HG03442 (cell line): ENCODE measurements around the gene PRKG1.
A peak's percentile ranks its signal among the peaks of the same experiment; 100 is the strongest.

Experiments used
- ATAC-seq: cut with Tn5 transposase; IDR thresholded peaks from one replicate; pipeline ENCODE4 v1.9.1; 2021; ENCODE audit warnings: mild to moderate bottlenecking, moderate library complexity; ENCODE audit not compliant: unreplicated experiment

Gene PRKG1

DNA sequence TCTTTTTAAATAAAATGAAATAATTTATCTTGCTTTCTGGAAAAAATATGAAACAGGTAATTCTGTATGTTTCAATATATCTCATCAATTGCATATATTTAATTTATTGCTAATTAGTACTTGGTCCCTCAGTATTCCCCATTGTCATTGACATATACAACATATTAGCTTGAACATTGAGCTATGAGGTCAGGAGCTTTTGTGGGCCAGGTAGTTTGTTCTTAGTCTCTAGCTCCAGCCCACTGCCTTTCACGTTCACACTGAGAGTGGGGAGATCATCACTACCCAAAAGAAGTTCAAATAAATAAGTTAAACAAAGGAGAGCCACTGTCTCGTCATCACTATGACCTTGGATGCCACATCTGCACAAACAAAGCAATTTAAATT, 1185.1 kb downstream of the PRKG1 start:
- ATAC-seq = no peak

DNA sequence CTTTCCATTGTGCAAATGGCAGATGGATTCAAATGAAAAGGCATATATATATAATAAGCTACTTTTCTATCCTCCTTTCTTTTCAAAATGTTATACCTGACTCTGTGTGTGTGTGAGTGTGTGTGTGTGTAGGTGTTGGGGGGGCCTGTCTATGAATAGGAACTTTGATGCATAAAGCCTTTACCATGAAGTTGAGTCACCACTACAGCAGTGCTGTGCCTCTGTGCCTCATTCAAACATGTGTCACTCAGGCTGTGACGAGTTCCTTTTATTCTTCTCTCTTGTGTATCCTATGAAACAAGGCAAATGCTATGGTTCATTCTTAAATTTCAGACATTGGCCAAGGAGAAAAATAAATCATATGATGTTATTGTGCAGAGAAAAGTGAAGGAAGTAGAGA, 1187.1 kb downstream of the PRKG1 start:
- ATAC-seq = no peak

DNA sequence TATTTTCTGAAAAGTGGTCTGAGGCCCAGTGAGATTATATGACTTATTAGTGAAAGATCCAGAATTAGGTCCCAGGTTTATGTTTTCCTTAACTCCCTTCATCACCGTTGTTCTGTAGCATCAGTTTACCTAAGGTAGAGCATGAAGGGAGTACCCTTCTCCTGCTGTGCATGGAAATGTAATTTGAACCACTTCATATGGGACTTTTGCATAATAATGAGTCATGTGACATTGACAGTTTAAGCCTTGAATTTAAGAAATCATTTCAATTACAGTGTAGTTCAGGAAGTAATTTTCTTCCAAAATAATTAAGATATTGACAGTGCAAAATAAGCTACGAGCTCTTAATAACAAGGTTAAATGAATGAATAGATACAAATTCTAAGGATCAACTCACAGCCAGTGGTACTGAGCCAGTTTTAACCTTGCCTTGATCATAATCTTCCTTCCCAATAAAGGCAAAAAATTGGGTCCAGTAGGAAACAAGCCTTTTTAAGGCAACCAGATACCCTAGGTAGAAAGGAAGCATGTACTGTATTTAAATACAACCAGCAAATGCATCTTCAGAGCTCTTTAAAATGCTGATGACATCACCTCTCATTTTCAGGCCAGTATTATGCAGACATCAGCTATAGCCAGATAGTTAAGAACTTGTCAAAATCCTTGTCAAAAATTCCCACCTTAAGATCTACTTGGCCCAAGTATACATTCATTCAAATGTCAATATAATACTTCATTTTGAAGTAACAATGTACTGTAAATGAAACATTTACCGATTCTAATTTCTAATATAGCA, 1191.0 kb downstream of the PRKG1 start:
- no peak for ATAC-seq

DNA sequence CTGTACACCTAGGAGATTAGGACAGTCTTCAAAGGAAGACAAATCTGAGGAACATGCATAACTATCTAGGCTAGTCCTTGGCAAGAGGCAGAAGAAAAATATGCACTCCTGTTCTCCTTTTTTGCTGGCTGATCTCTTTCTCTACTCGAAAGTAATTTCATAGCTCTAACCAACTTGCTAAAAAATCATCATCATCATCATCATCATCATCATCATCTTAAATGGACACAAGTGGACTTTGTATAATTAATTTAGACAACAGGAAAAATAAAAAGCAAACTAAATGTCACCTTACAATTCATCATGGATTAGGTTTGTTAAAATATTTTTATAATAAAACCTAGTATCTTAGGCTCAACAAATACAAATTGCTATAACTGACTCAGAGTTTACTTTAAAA, 1192.6 kb downstream of the PRKG1 start:
- ATAC-seq = no peak

DNA sequence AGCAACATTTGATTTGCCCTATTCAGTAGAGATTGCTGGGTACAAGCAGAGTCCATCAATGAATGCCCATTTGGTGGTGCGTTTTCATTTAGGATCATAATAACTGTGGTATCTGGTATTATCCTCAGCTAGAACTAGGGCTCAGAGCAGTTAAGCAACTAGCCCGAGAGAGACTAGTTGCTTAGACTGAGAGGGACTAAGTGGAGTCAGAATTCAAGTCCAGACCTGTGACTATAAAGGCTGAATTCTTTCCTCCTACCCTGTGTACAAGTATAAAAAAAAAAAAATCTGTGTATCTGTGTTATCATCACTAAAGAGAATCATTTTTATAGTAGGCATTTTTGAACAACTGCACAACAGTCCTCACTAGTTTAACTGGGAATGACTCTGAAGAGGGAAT, 1194.5 kb downstream of the PRKG1 start:
- ATAC-seq = no peak

DNA sequence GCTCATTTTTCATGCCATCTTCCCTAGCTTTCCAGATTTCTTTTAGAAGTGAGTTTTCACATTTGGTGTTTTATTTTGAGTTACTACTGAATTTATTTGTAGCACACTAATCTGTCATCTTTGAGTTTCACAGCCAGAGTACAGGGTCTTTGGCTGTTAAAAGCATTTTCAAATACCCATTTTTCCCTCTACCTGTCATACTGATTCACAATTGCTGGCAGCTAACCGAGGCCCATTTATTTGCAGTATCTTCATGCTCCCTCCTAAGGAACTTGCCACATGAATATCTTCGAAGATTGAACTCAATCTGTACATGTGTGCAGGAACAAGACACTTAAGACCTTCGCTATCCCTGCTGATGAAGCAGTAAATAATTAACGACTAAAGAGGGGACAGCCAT, 1194.9 kb downstream of the PRKG1 start:
- ATAC-seq = no peak

DNA sequence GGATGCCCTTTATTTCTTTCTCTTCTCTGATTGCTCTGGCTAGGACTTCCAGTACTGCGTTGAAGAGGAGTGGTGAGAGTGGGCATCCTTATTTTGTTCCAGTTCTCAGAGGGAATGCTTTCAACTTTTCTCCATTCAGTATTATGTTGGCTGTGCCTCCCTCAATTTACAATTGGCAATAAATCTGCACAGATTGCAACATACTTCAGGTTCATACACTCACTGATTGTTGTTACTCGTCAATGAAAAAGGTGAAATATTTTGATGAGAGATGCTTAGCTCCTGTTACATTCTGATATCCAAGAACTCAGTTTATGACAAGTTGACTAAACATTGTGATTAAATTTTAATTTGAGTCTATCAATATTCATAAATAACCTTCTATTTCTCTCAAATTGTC, 1201.9 kb downstream of the PRKG1 start:
- ATAC-seq = no peak

DNA sequence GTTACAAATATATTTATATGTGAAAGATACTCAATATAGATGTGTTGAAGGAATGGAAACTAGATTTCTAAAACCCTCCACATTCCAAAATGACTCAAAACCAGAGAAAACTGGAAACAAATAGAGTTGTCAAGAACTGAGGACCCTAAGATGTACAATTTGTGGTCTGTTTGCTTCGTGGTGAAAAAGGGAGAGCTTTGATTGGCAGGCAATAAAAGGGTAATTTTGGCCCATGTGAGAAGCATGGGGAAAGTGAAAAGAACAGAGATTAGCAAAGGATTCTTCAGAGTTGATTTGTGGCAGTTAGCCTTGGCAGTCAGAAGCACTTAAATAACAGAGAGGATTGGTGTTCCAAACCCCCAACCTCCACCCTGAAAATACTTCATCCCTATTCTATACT, 1202.7 kb downstream of the PRKG1 start:
- ATAC-seq = no peak

DNA sequence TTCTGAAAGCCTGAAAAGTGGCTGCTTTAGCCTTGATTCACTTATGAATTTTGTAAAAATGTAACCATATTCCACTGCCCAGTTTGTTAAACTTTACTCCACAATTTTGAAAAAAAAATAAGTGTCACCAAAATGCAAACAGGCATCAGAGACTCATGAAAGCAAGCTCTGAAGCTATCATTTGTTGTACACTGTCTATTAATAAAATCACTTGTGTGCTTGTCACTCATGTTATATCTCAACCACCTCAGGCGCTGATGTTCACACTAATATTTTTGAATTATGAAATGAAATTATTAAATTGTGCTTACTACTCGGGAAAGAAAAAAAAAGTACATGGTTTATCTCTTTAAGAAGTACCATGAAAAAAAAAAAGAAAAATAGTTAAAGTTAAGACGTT, 1205.3 kb downstream of the PRKG1 start:
- ATAC-seq = no peak

DNA sequence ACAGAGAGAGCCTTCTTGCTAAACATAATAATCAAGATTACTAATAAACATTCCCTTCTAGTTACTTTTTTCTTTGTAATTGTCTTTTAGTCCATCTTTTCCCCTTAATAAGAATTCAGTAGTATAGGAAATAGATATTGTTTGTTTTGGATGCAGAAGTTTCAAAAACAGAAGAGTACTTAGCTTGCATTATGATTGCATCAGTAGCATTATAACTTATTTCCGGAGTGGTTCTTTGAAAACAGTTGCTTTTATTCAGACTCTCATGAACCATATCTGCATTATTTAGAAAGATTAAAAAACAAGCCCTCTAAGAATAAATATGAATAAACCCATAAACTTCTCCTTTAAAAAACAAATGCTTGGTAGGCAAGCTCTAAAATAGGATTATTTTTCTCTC, 1205.8 kb downstream of the PRKG1 start:
- ATAC-seq = no peak

DNA sequence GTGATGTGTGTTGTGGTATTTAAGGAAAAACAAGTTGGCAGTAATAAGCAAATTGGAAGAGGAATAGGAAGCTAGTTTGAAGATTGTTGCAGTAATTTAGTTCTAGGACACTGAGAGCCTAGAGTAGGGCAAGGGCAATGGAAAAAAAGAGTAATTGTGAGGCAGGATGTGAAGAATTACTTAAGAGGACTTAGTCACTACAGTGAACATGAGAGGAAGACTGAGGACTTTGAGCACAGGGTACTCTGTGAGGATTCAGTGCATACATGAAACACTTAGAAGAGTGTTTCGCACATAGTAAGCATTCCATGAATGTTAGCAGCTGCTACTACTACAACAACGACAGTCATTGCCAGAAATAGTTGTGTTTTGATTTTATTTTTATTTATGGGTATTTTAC, 1208.9 kb downstream of the PRKG1 start:
- ATAC-seq = no peak

DNA sequence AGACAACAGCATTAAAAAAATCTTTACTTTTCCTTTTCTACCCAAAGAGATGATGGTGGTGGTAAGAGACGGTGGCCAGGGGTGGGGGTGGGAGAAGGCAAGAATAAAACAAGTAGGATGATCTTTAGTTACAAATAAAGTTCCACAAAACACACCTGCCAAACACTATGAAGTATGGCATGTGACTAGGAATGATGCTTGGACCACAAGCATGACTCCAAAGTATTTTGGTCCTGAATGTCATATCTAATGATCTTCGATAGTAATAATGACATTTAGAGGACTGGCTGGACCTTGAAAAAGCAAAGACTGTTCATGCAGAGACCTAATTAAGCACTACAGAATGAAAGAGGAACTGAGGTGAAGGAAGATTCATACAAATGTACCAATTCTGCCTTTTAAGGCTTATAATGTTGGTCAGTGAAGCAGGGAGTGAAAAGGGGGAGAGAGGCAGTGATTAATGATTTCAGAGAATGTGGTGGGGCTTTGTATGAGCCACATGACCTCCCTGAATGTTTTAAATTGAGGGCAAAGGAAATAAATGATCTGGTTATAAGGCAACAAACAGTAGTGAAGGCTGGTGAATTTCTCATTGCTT, 1210.2 kb downstream of the PRKG1 start:
- peak; percentile 60 for ATAC-seq

DNA sequence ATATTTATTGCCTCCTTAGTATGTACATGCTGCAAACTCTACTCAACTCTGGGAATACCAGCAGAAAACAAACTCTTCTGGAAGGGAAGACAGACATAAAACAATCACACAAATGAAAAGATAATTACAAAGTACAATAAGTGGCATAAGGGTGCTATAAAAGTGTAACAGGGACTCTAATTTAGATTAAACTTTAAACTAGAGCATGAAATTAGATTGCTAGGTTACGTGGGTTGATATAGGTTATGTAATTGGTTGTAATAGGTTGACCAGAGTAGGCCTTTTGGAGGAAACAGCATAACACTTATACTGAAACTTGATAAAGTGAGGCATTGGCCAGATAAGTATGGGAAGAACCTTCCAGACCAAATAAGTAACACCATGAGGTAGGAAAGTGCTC, 1213.6 kb downstream of the PRKG1 start:
- ATAC-seq = no peak

DNA sequence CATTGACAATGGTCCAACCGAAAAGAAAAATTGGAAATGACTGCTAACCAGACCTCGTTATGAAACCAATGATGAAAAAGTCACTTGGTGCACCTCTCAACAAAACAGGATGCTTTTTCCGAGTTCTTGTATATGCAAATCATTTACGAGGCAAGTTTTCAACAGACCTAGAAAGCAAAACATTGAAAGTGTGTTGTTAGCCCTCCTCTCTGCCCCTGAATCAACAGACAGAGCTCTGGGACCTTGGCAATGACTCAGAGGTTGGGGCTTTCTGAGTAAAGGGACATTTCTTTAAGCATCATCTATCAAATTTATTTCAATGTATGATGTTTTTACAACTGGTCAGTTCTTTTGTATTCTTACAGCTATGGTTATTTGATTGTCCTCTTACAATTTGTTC, 1223.5 kb downstream of the PRKG1 start:
- ATAC-seq = no peak

DNA sequence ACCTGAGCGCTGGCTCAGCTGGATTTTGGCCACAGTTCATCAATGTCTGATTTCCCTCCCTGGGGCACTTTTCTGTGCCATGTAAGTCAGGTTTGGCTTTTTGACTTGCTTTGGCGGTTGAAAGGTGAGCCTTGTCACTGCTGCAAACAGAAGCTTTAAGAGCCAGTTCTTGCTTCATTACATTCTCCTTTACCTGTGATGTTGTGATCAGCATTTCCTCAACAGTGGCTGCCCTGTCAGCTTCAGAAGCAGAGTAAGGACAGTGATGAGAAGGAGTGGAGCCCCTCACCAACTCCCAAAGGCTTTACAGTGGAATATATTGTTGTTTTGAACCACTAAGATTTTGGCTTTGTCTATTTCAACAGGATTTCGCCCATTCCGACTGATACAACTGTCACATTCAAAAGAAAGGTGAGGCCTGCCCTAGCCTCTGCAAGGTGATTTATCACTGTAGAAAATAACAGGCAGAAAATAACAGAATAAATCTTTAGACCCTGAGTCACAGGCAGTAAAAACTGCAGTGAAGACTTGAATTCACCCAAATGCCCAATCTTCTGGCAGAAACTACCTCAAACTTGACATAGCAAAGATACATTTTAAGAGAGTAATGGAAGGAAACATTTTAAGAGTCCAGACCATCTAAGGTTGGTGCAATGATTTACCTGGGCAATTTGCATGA, 1226.5 kb downstream of the PRKG1 start:
- ATAC-seq = no peak

DNA sequence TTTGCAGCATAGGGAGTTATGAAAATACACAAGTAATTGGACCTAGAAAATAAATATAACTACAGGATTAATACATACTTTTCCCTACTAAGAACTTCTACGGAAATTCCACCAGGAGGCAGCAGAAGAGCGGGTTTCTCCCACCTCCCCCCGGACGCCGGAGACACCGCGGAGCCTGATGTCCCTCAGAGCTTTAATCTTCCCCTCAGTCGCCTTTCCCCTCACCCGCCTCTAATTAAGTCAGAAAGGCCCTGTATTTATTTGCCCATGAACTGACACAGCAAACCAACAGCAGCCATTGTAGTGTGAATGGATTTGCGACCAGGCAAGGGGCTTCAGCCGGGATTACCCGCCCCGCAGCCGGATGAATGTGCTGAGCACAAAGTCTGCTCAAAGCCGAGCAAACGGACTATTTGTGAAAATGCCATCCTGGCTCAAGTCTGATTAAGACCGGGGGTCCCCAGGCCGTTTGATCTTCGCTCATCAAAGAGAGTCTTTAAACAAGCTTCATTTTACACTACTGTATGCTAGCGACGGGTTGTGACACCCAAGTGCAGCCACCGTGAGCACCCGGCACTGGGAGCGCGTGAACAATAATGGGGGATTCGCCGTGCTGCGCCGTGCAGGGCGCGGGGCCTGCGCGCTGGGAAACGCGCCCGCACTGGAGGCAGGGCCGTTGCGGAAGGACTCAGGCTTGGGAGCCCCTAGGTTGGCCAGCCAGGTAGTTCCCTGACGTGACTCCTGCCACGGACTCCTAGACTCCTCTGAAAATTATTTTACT, 1234.2 kb downstream of the PRKG1 start:
- ATAC-seq = peak; percentile 62

DNA sequence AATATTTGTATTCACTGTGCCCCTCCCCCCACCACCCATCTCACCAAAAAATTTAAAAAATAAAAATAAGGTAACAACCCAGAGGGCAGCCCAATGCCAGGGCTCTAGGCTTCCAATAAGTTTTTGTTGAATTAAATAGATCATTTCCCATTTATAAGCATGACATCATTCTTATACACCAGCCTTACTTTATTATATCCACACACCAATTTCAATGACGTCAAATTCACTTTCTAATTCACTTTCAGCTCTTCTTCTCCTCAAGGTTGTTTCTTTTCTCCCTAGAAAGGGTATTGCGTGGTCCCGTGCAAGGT, 1238.6 kb downstream of the PRKG1 start:
- no peak for ATAC-seq

DNA sequence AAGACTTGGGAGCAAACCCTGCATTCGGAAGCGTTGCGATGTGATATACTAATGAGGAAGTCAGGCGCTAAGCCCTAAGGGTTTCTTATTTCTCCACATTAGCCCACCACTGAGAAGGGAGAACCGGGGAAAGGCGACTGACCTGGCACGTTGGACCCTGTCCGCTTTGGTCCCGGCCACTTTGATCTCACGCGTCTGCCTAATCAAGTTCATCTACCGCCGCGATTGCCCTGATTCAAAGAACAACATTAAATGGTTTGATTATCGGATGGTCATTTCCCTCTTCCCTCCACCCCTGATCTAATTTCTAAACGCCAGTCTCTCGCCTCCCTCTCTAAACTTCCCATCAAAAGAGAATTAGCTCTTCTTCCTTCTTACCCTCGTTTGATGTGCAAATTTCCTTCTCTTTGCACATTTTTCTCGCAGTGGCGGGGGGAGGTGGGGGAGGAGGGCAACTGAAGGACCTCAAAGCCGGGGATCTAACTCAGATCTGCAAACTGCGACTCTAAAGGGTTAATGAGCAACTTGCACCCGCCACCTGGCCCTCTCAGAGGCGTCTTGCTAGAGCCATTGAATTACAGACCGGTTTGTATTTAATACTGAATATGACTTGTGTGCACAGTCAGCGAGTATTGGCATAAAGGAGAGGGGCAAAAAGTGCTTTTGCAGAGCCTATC, 1239.1 kb downstream of the PRKG1 start:
- ATAC-seq = no peak

DNA sequence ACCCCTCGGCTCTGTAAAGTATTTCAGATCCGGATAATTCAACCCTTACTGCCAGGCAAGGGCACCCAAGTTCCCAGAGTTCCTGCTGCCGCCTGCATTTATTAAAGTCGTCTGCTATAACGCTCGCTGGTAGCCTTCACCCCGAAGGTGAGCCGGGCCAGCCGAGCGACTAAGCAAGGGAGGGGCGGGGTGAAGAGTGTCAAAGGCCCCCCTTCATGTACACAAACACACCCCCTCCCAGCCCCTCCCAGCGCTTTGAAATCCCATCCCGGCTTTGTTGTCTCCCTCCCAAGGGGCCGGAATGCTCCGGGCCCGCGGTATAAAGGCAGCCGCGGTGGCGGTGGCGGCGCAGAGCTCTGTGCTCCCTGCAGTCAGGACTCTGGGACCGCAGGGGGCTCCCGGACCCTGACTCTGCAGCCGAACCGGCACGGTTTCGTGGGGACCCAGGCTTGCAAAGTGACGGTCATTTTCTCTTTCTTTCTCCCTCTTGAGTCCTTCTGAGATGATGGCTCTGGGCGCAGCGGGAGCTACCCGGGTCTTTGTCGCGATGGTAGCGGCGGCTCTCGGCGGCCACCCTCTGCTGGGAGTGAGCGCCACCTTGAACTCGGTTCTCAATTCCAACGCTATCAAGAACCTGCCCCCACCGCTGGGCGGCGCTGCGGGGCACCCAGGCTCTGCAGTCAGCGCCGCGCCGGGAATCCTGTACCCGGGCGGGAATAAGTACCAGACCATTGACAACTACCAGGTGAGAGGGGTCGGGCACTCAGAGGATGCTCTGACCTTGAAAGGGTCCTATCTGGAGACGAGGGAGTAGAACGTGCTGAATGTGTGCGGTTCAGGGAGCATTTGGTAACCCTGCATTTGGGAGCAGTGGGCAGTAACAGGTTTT, 1239.9 kb downstream of the PRKG1 start, which contains the start of gene DKK1:
TSS of gene DKK1 (plus strand) at position 349 of the 889 bp plus-strand sequence. CDS start at position 503, 154 bp downstream.
- peak; percentile 57 for ATAC-seq
